Neural cell (in vitro differentiated cells): Measurements from ENCODE around the gene OR6A2. TPM values are rescaled to one million over a fixed set of nuclear protein-coding genes. Genes with fewer than 3 reads are reported as not detected.

Source experiments
- H2AFZ ChIP-seq: fragments of 200-600, 300-800 bp; sonication (generic), shearing (Covaris generic); 2 replicates; pipeline ENCODE4 v1.6.0; 2014; ENCODE audit warnings: low read depth, mild to moderate bottlenecking, antibody characterized with exemption, low read length, moderate library complexity
- H3F3A ChIP-seq: fragments of 200-600 bp; shearing (Covaris generic); 2 replicates; pipeline ENCODE4 v1.6.1; 2016; ENCODE audit warnings: mild to moderate bottlenecking, moderate library complexity, mixed read lengths, antibody characterized with exemption, low read length; ENCODE audit not compliant: insufficient read depth, poor library complexity, severe bottlenecking
- H3K27ac ChIP-seq: fragments of 200-600, 300-800 bp; sonication (generic), shearing (Covaris generic); 2 replicates; pipeline ENCODE4 v1.5.1; 2014; ENCODE audit warnings: mild to moderate bottlenecking, low read length, moderate library complexity
- H3K27me3 ChIP-seq: fragments of 300-800, 200-600 bp; sonication (generic), shearing (Covaris generic); 2 replicates; pipeline ENCODE4 v1.6.0; 2014; ENCODE audit warnings: mild to moderate bottlenecking, low read depth, low read length, moderate library complexity; ENCODE audit not compliant: insufficient read depth
- H3K36me3 ChIP-seq: fragments of 300-800, 200-600 bp; sonication (generic), shearing (Covaris generic); 2 replicates; pipeline ENCODE4 v1.5.1; 2014; ENCODE audit warnings: mild to moderate bottlenecking, antibody characterized with exemption, low read length, moderate library complexity; ENCODE audit not compliant: insufficient read depth
- H3K4me2 ChIP-seq: fragments of 300-800, 200-600 bp; sonication (generic), shearing (Covaris generic); 2 replicates; pipeline ENCODE4 v1.6.0; 2014; ENCODE audit warnings: mild to moderate bottlenecking, low read length
- H3K4me3 ChIP-seq: fragments of 300-800, 200-600 bp; sonication (generic), shearing (Covaris generic); 2 replicates; pipeline ENCODE4 v1.5.1; 2014; ENCODE audit warnings: mild to moderate bottlenecking, low read length, moderate library complexity
- H3K79me2 ChIP-seq: fragments of 200-600 bp; shearing (Covaris generic); replicated peaks from 2 replicates; pipeline ENCODE4 v1.6.0; 2014; ENCODE audit warnings: mild to moderate bottlenecking, low read length, moderate library complexity; ENCODE audit not compliant: insufficient read depth
- H3K9ac ChIP-seq: fragments of 300-800, 200-600 bp; sonication (generic), shearing (Covaris generic); 2 replicates; pipeline ENCODE4 v1.6.1; 2016; ENCODE audit warnings: mild to moderate bottlenecking, low read length, mixed read lengths
- H3K9me2 ChIP-seq: fragments of 200-600 bp; shearing (Covaris generic); 2 replicates; pipeline ENCODE4 v1.6.1; 2016; ENCODE audit warnings: mild to moderate bottlenecking, low read length, mixed read lengths; ENCODE audit not compliant: insufficient read depth
- H3K9me3 ChIP-seq: fragments of 200-600, 300-800 bp; sonication (generic), shearing (Covaris generic); 2 replicates; pipeline ENCODE4 v1.6.1; 2016; ENCODE audit warnings: mild to moderate bottlenecking, mixed run types, low read length, moderate library complexity, mixed read lengths
- H4K20me1 ChIP-seq: fragments of 200-600 bp; shearing (Covaris generic); 2 replicates; pipeline ENCODE4 v1.6.1; 2016; ENCODE audit warnings: mild to moderate bottlenecking, mixed run types; ENCODE audit not compliant: insufficient read depth
- EP300 ChIP-seq: fragments of 450-650 bp; conservative IDR thresholded peaks from 2 replicates; pipeline ENCODE4 v1.6.1; 2014; ENCODE audit warnings: antibody characterized with exemption, mild to moderate bottlenecking, moderate library complexity; ENCODE audit not compliant: poor library complexity, severe bottlenecking
- EZH2 ChIP-seq: fragments of 200-600, 300-800 bp; shearing (Covaris generic), sonication (generic); IDR thresholded peaks from 2 replicates; pipeline ENCODE4 v1.6.1; 2014; ENCODE audit warnings: antibody characterized with exemption, low read length, borderline replicate concordance, mild to moderate bottlenecking; ENCODE audit not compliant: insufficient read depth, poor library complexity, severe bottlenecking
- MXI1 ChIP-seq: fragments of 450-650 bp; conservative IDR thresholded peaks from 2 replicates; pipeline ENCODE4 v1.6.1; 2014; ENCODE audit warnings: antibody characterized with exemption, mild to moderate bottlenecking; ENCODE audit not compliant: poor library complexity, severe bottlenecking
- POLR2AphosphoS5 ChIP-seq: IDR thresholded peaks from 2 replicates; pipeline ENCODE4 v1.6.1; 2012
- RAD21 ChIP-seq: fragments of 450-650 bp; conservative IDR thresholded peaks from 2 replicates; pipeline ENCODE4 v1.6.1; 2014; ENCODE audit warnings: antibody characterized with exemption, mild to moderate bottlenecking, moderate library complexity
- SMC3 ChIP-seq: fragments of 450-650 bp; conservative IDR thresholded peaks from 2 replicates; pipeline ENCODE4 v1.6.1; 2014; ENCODE audit warnings: antibody characterized with exemption, mild to moderate bottlenecking, moderate library complexity; ENCODE audit not compliant: poor library complexity
- TAF1 ChIP-seq: IDR thresholded peaks from 2 replicates; pipeline ENCODE4 v1.6.1; 2012; ENCODE audit warnings: low read depth
- polyA plus RNA-seq: library from polyadenylated mRNA; depleted of rRNA; stranded (reverse); fragments of >200 nt; gene quantifications from 2 replicates; pipeline ENCODE4 v1.2.3, GENCODE V29; 2014
- TF ChIP-seq, protein P1 (sequence below): fragments of 450-650 bp; IDR thresholded peaks from 2 replicates; pipeline ENCODE4 v1.5.1; 2014; ENCODE audit warnings: antibody characterized with exemption, mild to moderate bottlenecking, moderate library complexity; ENCODE audit not compliant: poor library complexity, severe bottlenecking
- TF ChIP-seq, protein P2 (sequence below): IDR thresholded peaks from 2 replicates; pipeline ENCODE4 v1.6.1; 2012; ENCODE audit warnings: borderline replicate concordance

The OR6A2 gene
- polyA plus RNA-seq, 1 donor from 2014 or later, result 0.05 TPM

DNA sequence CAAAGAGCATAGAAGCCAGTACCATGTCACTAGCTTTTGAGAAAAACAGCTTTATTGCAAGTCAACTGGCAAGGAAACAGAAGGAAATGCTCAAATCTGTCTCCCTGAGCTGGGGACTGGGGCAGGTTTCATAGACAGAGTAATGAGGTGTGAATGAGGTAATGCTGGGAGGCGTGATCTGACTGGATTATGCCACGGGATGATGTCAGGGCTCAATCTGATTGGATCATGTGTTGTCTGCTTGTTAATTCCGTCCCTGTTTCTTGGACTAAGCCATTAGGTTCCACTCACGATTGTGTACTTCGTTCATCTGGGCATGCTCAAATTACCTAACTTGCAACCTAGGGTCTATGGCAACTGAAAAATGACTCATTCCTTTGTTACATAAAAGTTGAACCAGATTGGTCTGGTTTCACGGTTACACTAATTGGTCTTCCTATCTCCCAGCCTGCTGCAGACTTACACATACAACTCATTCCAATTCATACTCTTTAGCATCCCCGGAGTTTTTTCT, 25.8 kb upstream of the OR6A2 start:
- Histone ChIP-seq H3F3A (no peaks in the 10 kb centered on the region), H3K27me3 (no peaks in the 10 kb centered on the region), H3K9me2 (no peaks in the 10 kb centered on the region), H3K9me3 (peaks cover 4% of the 10 kb centered on the region), H4K20me1 (no peaks in the 10 kb centered on the region), H3K27ac (no peak overlapping the region), H3K4me3 (no peak overlapping the region), H2AFZ (no peak overlapping the region), H3K36me3 (no peaks in the 10 kb centered on the region), H3K79me2 (no peaks in the 10 kb centered on the region), H3K9ac (no peak overlapping the region), H3K4me2 (no peak overlapping the region)
- TF ChIP-seq, protein P1, sequence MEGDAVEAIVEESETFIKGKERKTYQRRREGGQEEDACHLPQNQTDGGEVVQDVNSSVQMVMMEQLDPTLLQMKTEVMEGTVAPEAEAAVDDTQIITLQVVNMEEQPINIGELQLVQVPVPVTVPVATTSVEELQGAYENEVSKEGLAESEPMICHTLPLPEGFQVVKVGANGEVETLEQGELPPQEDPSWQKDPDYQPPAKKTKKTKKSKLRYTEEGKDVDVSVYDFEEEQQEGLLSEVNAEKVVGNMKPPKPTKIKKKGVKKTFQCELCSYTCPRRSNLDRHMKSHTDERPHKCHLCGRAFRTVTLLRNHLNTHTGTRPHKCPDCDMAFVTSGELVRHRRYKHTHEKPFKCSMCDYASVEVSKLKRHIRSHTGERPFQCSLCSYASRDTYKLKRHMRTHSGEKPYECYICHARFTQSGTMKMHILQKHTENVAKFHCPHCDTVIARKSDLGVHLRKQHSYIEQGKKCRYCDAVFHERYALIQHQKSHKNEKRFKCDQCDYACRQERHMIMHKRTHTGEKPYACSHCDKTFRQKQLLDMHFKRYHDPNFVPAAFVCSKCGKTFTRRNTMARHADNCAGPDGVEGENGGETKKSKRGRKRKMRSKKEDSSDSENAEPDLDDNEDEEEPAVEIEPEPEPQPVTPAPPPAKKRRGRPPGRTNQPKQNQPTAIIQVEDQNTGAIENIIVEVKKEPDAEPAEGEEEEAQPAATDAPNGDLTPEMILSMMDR, result no peak
- TF ChIP-seq, protein P2, sequence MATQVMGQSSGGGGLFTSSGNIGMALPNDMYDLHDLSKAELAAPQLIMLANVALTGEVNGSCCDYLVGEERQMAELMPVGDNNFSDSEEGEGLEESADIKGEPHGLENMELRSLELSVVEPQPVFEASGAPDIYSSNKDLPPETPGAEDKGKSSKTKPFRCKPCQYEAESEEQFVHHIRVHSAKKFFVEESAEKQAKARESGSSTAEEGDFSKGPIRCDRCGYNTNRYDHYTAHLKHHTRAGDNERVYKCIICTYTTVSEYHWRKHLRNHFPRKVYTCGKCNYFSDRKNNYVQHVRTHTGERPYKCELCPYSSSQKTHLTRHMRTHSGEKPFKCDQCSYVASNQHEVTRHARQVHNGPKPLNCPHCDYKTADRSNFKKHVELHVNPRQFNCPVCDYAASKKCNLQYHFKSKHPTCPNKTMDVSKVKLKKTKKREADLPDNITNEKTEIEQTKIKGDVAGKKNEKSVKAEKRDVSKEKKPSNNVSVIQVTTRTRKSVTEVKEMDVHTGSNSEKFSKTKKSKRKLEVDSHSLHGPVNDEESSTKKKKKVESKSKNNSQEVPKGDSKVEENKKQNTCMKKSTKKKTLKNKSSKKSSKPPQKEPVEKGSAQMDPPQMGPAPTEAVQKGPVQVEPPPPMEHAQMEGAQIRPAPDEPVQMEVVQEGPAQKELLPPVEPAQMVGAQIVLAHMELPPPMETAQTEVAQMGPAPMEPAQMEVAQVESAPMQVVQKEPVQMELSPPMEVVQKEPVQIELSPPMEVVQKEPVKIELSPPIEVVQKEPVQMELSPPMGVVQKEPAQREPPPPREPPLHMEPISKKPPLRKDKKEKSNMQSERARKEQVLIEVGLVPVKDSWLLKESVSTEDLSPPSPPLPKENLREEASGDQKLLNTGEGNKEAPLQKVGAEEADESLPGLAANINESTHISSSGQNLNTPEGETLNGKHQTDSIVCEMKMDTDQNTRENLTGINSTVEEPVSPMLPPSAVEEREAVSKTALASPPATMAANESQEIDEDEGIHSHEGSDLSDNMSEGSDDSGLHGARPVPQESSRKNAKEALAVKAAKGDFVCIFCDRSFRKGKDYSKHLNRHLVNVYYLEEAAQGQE, result no peak

DNA sequence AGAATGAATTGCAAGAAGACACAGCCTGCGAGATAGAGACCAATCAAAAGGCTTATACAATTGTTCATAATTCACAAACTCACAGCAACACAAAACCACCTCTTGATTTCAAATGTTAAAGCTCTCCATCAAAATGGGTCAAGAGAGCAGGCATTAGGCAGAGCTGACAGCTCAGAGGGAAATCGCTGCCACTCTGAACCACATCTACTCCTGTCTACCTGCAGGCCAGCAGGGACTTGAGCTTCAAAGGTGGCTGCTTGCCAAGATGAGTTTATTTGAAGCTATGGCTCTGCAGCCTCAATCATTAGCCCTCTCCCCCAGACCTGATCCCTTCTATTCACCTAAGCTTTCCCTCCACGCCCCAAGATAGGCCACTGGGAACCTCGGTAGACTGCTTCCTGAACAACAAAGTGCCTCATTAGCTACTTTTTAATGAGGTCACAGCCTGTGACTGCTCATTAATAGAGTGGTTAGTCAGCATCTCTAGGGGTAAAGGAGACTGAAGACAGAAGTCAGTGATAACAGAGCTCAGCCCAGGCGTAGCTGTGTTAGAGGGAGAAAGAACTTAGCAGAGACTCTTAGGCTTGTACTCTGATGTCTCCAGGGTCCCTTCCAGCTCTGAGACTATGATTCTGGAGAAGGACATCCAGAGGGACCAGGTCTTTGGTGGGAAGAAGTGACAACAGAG, 24.8 kb upstream of the OR6A2 start:
- Histone ChIP-seq H3K79me2 (no peaks in the 10 kb centered on the region), H3K4me2 (no peak overlapping the region), H3K27ac (no peak overlapping the region), H3K9me3 (peaks cover 5% of the 10 kb centered on the region), H3K9me2 (no peaks in the 10 kb centered on the region), H3K36me3 (no peaks in the 10 kb centered on the region), H3K9ac (no peak overlapping the region), H3K27me3 (no peaks in the 10 kb centered on the region), H2AFZ (no peak overlapping the region), H4K20me1 (no peaks in the 10 kb centered on the region), H3K4me3 (no peak overlapping the region), H3F3A (no peaks in the 10 kb centered on the region)
- TF ChIP-seq EZH2 (no peak), SMC3 (no peak)

DNA sequence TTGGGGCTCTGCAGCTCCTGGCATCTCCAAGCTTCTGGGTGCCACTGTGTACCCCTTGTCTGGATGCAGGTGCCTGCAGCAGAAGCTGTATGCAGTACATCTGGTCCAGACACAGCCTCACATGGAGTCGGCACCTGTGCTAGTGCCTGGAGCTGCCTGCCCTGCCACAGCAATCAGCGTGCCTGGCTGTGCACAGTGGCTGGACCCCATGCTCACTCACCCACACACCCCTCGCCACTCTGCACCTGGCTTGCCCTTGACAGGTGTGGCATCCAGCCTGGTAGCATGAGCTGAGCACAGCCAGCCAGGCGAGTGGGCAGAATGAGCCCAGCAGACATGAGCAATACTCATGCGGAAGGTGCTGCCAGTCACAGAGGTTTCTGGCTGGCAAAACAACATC, 19.5 kb upstream of the OR6A2 start:
- TF ChIP-seq EP300 (no peak), MXI1 (no peak), SMC3 (no peak), EZH2 (no peak), RAD21 (no peak), TAF1 (no peak), POLR2AphosphoS5 (no peak)
- TF ChIP-seq, protein P2, result no peak
- TF ChIP-seq, protein P1, result no peak
- no peak overlapping the region for H3K4me2 ChIP-seq
- no peak overlapping the region for H3K27ac ChIP-seq

More for the DNA sequence above, 19.5 kb upstream of the OR6A2 start:
- Histone ChIP-seq H4K20me1 (no peaks in the 10 kb centered on the region), H3K79me2 (no peaks in the 10 kb centered on the region), H3K36me3 (no peaks in the 10 kb centered on the region), H3K9me3 (peaks cover 5% of the 10 kb centered on the region), H3K9me2 (no peaks in the 10 kb centered on the region), H3F3A (no peaks in the 10 kb centered on the region), H3K27me3 (no peaks in the 10 kb centered on the region), H2AFZ (no peak overlapping the region), H3K9ac (no peak overlapping the region), H3K4me3 (no peak overlapping the region)
